HG03520 (cell line): Measurements from ENCODE around the gene CTNNA1.
"Not testable (repeated sequence)": the region's sequence is repeated elsewhere in the genome, so short reads cannot be mapped to it uniquely, and the experiment has no call there.

Source experiments
- ATAC-seq: cut with Tn5 transposase; IDR thresholded peaks from one replicate; pipeline ENCODE4 v1.9.1; 2021; ENCODE audit warnings: mild to moderate bottlenecking, moderate library complexity; ENCODE audit not compliant: unreplicated experiment

The CTNNA1 gene

GRCh38 chr5:138752951-138753793, at the start of gene CTNNA1:
CTNNA1 (plus strand) TSS chr5:138753425; CDS start chr5:138781925, 28,500 bp downstream.
- no peak for ATAC-seq

- ATAC-seq, result not testable (repeated sequence)
Observed at GRCh38 chr5:138703777-138704176, 49.4 kb upstream of the CTNNA1 start.

- ATAC-seq, result no peak
Observed at GRCh38 chr5:138705007-138705406, 48.2 kb upstream of the CTNNA1 start.

- ATAC-seq, result no peak
Observed at GRCh38 chr5:138705567-138705966, 47.7 kb upstream of the CTNNA1 start.

GRCh38 chr5:138706655-138707480, 46.4 kb upstream of the CTNNA1 start:
- no peak for ATAC-seq

- no peak for ATAC-seq
Observed at GRCh38 chr5:138708791-138709190, 44.4 kb upstream of the CTNNA1 start.

GRCh38 chr5:138709202-138709601, 44.0 kb upstream of the CTNNA1 start:
- ATAC-seq, result no peak

- no peak for ATAC-seq
Observed at GRCh38 chr5:138711087-138711486, 42.1 kb upstream of the CTNNA1 start.

GRCh38 chr5:138711811-138712210, 41.4 kb upstream of the CTNNA1 start:
- ATAC-seq, result no peak

- ATAC-seq, result no peak
Observed at GRCh38 chr5:138712324-138712723, 40.9 kb upstream of the CTNNA1 start.

GRCh38 chr5:138712791-138713190, 40.4 kb upstream of the CTNNA1 start:
- ATAC-seq, result no peak

- no peak for ATAC-seq
Observed at GRCh38 chr5:138713247-138713646, 40.0 kb upstream of the CTNNA1 start.

- ATAC-seq, result no peak
Observed at GRCh38 chr5:138714694-138715093, 38.5 kb upstream of the CTNNA1 start.

- not testable (repeated sequence) for ATAC-seq
Observed at GRCh38 chr5:138715931-138716432, 37.2 kb upstream of the CTNNA1 start.

GRCh38 chr5:138716456-138716924, 36.7 kb upstream of the CTNNA1 start:
- ATAC-seq, result no peak

GRCh38 chr5:138717399-138717798, 35.8 kb upstream of the CTNNA1 start:
- ATAC-seq, result no peak

GRCh38 chr5:138719811-138720210, 33.4 kb upstream of the CTNNA1 start:
- ATAC-seq, result no peak

- ATAC-seq, result no peak
Observed at GRCh38 chr5:138720840-138721239, 32.4 kb upstream of the CTNNA1 start.

- ATAC-seq, result no peak
Observed at GRCh38 chr5:138721979-138722378, 31.2 kb upstream of the CTNNA1 start.

GRCh38 chr5:138722544-138723177, 30.6 kb upstream of the CTNNA1 start:
- ATAC-seq, result no peak
